ENCODE data around the gene TBC1D10A.

TBC1D10A gene

DNA sequence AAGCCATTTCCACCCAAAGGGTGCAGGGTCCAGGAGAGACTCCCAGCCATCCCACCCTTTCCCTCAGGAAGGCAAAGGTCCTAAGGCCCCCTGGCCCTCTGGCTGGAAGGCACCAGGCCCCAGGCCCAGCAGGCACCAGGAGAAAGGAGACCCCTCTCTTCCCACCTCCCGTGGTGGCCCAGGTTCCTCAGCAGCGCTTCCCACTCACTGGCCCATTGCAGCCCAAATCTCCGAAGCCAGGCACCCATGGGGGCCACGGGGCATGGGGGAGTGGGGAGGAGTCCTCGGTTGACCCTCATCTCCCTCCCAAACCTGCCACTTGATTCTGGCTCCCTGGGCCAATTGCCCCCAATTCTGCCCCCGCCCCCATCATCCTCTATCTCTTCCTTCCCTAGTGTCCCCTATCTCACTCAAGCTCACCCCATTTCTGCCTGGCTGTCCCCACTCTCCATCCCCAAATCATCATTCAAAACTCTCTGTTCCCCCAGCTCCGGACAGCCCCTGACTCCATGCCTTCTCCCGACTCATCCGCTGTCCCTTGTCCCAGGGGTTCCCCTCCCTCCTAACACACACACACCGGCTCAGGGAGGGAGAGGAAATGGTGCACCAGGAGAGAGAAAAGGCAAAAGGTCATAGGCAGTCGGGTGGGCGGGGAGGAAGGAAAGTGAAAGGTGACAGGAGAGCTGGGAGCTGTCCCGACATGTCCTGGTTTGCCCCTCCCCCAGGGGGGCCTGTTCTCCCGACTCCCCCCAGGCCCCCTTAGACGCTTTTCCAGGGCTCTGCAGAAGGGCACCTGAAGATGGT lies 81.4 kb downstream of the TBC1D10A start:
- DNase-seq, result no peak

DNA sequence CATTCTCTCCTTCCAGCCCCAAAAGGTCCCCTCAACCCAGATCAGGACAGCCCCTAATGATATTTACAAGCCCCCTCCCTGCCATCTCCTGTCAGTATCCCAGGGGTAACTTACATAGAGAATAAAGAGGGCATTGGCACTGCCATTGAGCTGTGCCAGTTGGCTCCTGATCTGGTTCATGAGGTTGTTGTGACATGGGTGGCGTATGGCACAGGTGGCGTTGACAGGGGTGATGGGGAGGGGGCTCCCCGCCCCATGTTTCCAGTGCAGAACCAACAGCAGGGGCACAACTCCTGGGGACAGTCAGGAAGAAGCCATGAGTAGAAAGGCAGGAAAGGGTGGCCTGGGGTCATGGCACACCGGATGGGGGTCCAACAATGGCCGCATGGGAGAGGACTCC lies 82.1 kb downstream of the TBC1D10A start:
- no peak for DNase-seq

DNA sequence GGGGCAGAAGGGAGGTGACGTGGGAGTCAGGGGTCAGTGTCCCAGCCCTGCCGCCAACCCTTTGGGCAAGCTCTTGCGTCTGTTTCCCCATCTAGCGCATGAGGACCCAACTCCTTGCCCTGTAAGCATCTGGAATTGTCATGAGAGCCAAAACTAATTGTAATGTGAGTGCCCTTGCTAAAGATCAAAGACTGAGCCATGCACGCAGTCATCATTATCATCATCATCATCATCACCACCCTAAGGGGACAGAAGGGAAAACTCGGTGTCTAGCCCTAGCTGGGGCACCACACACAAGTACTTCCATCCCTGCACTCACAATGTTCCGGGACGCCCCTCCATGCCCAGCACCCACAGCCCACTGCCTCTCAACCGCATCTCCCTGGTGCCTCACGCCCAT lies 82.7 kb downstream of the TBC1D10A start:
- DNase-seq, result no peak

DNA sequence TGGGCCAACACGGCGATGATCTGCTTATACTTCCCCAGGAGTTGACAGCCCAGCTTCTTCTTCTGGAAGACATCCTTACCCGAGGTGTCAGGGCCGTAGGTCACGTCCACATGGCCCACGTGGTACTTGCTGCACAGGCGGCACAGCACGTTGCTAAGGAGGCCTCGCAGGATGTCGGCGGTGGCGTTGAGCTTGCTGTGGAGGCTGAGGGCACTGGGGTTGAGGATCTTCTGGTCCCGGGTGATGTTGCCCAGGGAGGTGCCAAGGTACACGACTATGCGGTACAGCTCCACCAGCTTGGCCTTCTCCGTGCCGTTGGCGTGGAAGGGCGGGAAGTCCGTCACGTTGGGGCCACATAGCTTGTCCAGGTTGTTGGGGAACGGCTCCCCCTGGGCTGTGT lies 83.1 kb downstream of the TBC1D10A start:
- no peak for DNase-seq

Measured in AML-193 (cell line).